ENCODE measurements around the gene TPST2.

- no peak for TF ChIP-seq CTCF (IDR thresholded peaks at IDR 0.05; ENCODE audit: borderline replicate concordance, extremely low read depth, low read length, poor library complexity, severe bottlenecking)
- no peak for TF ChIP-seq EZH2 (IDR thresholded peaks at IDR 0.05; ENCODE audit: borderline replicate concordance, low read depth, low read length, severe bottlenecking)
Measured at GRCh38 chr22:26555478-26555877, 34.5 kb downstream of the TPST2 start.
